Stimulated activated CD4-positive, alpha-beta T cell treated with anti-CD3 and anti-CD28 coated beads, Interleukin-12 subunit alpha, Interleukin-12 subunit beta, amount 100 ng/mL, for 48 hours (primary cell): ENCODE data around the gene RAB39B.
"Not testable (repeated sequence)": the region's sequence is repeated elsewhere in the genome, so short reads cannot be mapped to it uniquely, and the experiment has no call there.

Experiments used
- DNase-seq, 3 donors: peaks; one replicate each; pipeline ENCODE4 v3.0.0-alpha.2; 2020; ENCODE audit warnings: low read depth in 2 of 3, low spot score in 1 of 3

RAB39B gene

GRCh38 chrX:155263854-155264628, at the start of gene RAB39B:
Gene RAB39B (minus strand): TSS chrX:155264491. CDS start chrX:155264288, 203 bp downstream.
- peak; percentile 56 to 66 (median 57) for DNase-seq

GRCh38 chrX:155313766-155314165, 49.5 kb upstream of the RAB39B start:
- DNase-seq, result no peak

- DNase-seq, result no peak
These were observed 29.5 kb upstream of the RAB39B start for GRCh38 chrX:155293771-155294170.

- no peak for DNase-seq
These were observed 15.6 kb upstream of the RAB39B start for GRCh38 chrX:155279873-155280272.

GRCh38 chrX:155270969-155271368, 6.7 kb upstream of the RAB39B start:
- DNase-seq, result no peak

- not testable (repeated sequence) for DNase-seq
These were observed 3.7 kb upstream of the RAB39B start for GRCh38 chrX:155267995-155268394.

GRCh38 chrX:155266439-155266838, 2.1 kb upstream of the RAB39B start:
- no peak for DNase-seq

- DNase-seq, result no peak
These were observed 1.1 kb downstream of the RAB39B start for GRCh38 chrX:155262970-155263754.

GRCh38 chrX:155259752-155260151, 4.5 kb downstream of the RAB39B start:
- no peak for DNase-seq

GRCh38 chrX:155251391-155251790, 12.9 kb downstream of the RAB39B start:
- no peak for DNase-seq

- no peak for DNase-seq
These were observed 16.8 kb downstream of the RAB39B start for GRCh38 chrX:155247497-155247896.

- no peak for DNase-seq
These were observed 17.5 kb downstream of the RAB39B start for GRCh38 chrX:155246748-155247147.

GRCh38 chrX:155242300-155242699, 22.0 kb downstream of the RAB39B start:
- no peak for DNase-seq

- no peak for DNase-seq
These were observed 26.6 kb downstream of the RAB39B start for GRCh38 chrX:155237719-155238118.

- no peak for DNase-seq
These were observed 28.4 kb downstream of the RAB39B start for GRCh38 chrX:155235891-155236290.

GRCh38 chrX:155231163-155231562, 33.1 kb downstream of the RAB39B start:
- DNase-seq, result no peak

- no peak for DNase-seq
These were observed 38.5 kb downstream of the RAB39B start for GRCh38 chrX:155225774-155226173.

- DNase-seq, result not testable (repeated sequence)
These were observed 40.5 kb downstream of the RAB39B start for GRCh38 chrX:155223746-155224145.

- no peak for DNase-seq
These were observed 42.9 kb downstream of the RAB39B start for GRCh38 chrX:155221351-155221750.

- no peak for DNase-seq
These were observed 45.5 kb downstream of the RAB39B start for GRCh38 chrX:155218777-155219176.

GRCh38 chrX:155216940-155217440, 47.3 kb downstream of the RAB39B start:
- no peak for DNase-seq
